Measurements from ENCODE around the gene CNN1.

The CNN1 gene

DNA sequence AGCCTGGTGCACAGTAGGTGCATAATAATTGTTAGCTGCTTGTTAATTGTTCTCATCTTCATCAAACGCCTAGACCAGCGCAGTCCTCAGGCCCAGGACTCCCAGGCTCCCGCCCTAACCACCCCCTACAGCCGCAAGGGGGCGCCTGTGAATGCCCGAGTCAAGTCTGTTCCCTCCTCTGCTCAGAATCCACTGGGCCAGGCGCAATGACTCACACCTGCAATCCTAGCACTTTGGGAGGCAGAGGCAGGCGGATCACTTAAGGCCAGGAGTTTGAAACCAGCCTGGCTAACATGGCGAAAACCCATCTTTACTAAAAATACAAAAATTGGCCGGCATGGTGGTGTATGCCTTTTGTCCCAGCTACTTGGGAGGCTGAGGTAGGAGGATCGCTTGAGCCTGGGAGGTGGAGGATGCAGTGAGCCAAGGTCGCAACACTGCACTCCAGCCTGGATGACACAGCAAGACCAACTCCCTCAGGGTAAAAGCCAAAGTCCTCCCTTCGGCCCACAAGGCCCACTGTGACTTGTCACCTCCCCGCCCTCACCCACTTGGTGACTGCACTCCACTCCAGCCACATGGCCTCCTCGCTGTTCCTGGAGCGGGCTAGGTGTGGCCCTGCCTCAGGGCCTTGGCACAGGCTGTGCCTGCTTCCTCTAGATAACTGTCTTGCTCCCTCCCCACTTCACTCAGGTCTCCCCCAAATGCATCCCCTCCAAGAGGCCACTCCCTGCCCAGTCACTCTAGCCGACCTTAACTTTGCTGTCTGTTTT, 42.1 kb upstream of the CNN1 start:
- no peak overlapping the region for H3K27ac ChIP-seq
- DNase-seq: peak; percentile 58 to 85
- no peaks in the 10 kb centered on the region for H3K27me3 ChIP-seq
- no peaks in the 10 kb centered on the region for H3K9me3 ChIP-seq
- no peaks in the 10 kb centered on the region for H3K4me1 ChIP-seq
- no peak overlapping the region for H3K4me3 ChIP-seq
- TF ChIP-seq, protein P1, sequence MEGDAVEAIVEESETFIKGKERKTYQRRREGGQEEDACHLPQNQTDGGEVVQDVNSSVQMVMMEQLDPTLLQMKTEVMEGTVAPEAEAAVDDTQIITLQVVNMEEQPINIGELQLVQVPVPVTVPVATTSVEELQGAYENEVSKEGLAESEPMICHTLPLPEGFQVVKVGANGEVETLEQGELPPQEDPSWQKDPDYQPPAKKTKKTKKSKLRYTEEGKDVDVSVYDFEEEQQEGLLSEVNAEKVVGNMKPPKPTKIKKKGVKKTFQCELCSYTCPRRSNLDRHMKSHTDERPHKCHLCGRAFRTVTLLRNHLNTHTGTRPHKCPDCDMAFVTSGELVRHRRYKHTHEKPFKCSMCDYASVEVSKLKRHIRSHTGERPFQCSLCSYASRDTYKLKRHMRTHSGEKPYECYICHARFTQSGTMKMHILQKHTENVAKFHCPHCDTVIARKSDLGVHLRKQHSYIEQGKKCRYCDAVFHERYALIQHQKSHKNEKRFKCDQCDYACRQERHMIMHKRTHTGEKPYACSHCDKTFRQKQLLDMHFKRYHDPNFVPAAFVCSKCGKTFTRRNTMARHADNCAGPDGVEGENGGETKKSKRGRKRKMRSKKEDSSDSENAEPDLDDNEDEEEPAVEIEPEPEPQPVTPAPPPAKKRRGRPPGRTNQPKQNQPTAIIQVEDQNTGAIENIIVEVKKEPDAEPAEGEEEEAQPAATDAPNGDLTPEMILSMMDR (IDR thresholded peaks at IDR 0.05): peak; percentile 61 to 67
- H3K36me3 ChIP-seq: peaks cover 23 to 85% (median 51%) of the 10 kb centered on the region in 3 donors
- intact Hi-C loops (cut with DNase I; ENCODE audit: low total_unique reads): loop anchor here (2.0 kb wide), 1 partner anchor 88 kb away; no protein-coding TSS in a partner anchor

DNA sequence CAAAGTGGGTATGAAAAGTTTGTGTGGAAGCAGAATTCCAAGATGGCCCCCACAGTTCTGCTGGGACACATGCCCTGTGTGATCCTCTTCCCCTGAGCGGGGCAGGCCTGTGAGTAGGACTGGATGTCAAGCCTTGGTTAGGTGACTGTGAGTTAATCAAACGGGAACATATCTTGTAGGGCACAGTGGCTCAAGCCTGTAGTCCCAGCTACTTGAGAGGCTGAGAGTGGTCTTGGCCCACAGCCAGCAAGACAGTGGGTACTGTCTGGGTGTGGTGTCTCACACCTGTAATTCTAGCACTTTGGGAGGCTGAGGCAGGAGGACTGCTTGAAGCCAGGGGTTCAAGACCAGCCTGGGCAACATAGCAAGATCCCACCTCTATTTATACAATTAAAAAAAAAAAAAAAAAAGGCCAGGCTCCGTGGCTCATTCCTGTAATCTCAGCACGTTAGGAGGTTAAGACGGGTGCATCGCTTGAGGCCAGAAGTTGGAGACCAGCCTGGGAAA, 39.4 kb upstream of the CNN1 start:
- peaks cover 22 to 76% (median 31%) of the 10 kb centered on the region in 3 donors for H3K36me3 ChIP-seq
- TF ChIP-seq, protein P1 (IDR thresholded peaks at IDR 0.05): no peak
- no peak for DNase-seq
- H3K9me3 ChIP-seq: no peaks in the 10 kb centered on the region
- no peaks in the 10 kb centered on the region for H3K27me3 ChIP-seq
- intact Hi-C loops (cut with DNase I; ENCODE audit: low total_unique reads): no loop called here
- H3K4me1 ChIP-seq: no peaks in the 10 kb centered on the region
- H3K4me3 ChIP-seq: no peak overlapping the region
- no peak overlapping the region for H3K27ac ChIP-seq

DNA sequence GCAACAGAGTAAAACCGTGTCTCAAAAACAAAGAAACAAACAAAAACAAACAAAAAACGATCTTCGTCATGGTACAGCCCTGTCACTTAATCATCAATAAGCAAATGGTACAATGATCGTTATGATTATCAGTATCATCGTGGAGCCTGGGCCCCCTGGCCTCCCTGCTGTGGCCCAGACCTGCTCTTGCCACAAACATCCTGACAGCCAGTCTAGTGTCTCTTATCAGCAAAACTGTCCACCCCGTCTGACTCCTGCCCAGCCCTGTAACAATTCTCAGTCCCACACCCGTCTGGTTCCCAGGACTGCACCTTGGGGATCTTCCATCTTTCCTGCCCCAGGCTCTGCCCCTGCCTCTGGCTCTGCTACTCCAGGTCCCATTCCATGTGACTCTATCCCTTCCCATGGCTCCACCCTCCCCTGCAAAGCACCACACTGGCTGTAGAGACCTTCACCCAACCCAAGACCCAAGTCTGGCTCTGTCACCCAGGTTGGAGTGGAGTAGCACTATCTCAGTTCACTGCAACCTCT, 38.7 kb upstream of the CNN1 start:
- intact Hi-C loops (cut with DNase I; ENCODE audit: low total_unique reads): no loop called here
- Histone ChIP-seq H3K36me3 (peaks cover 16 to 69% (median 24%) of the 10 kb centered on the region in 3 donors), H3K27ac (no peak overlapping the region), H3K27me3 (no peaks in the 10 kb centered on the region), H3K4me1 (peaks cover 0 to 3% (median 1%) of the 10 kb centered on the region in 4 donors), H3K9me3 (no peaks in the 10 kb centered on the region), H3K4me3 (no peak overlapping the region)
- no peak for DNase-seq
- TF ChIP-seq, protein P1 (IDR thresholded peaks at IDR 0.05): no peak

DNA sequence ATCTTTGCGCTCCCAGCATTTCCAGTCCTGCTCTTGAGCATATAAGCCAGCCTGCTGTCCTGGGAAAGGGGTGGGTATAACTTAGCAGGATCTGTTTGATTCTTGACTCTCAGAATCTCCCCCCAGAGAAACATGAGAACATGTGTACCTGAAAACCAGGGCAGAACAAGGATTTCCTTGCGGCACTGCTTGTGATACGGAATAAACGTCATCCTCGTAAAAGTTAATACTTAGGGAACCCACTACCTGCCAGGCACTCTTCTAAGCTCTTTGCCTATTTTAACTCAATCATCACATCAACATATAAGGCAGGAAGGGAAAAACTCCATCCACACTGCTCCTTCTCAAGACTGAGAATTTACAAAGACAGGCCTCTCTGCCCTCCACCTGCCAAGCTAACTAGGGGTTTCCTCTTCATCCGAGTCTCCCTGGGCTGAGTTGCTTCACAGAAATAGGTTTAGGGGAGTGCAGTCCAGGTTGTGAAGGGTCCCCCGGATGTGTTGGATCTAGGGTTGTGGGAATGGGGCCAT, 34.1 kb upstream of the CNN1 start:
- intact Hi-C loops (cut with DNase I; ENCODE audit: low total_unique reads): no loop called here
- H3K4me3 ChIP-seq: peak overlapping the region; percentile 75 to 92
- H3K4me1 ChIP-seq: peaks cover 0 to 10% (median 7%) of the 10 kb centered on the region in 4 donors
- DNase-seq: no peak
- H3K9me3 ChIP-seq: no peaks in the 10 kb centered on the region
- H3K27ac ChIP-seq: peak overlapping the region; percentile 91 to 97
- no peaks in the 10 kb centered on the region for H3K27me3 ChIP-seq
- TF ChIP-seq, protein P1 (IDR thresholded peaks at IDR 0.05): no peak
- H3K36me3 ChIP-seq: peaks cover 0 to 33% (median 0%) of the 10 kb centered on the region in 3 donors

DNA sequence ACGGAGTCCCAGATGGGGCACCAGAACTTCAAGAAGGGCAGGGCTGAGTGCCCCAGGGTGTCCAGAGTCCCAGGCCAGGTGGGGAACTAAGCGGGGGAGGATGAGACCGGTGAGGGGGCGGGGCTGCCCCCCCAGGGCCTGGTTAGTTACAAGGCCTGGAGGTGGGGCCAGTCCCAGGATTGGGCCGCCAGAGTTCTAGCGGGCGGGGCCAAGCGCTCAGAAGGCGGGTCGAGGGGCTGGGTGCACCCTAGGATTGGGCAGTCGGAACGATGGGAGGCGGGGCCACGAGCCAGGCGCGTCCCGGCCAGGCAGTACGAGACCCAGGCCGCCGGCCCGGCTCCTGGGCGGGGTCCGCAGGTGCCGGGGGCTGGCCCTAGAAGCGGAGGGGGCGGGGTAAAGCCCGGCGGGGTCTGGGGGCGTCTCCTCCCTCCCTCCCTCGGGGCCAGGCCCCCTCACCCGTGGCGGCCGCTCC, 33.6 kb upstream of the CNN1 start:
- DNase-seq: peak; percentile 96 to 98
- Histone ChIP-seq H3K4me1 (peaks cover 0 to 10% (median 7%) of the 10 kb centered on the region in 4 donors), H3K36me3 (peaks cover 0 to 32% (median 0%) of the 10 kb centered on the region in 3 donors), H3K9me3 (no peaks in the 10 kb centered on the region), H3K27ac (peak overlapping the region; percentile 91 to 97), H3K27me3 (no peaks in the 10 kb centered on the region), H3K4me3 (peak overlapping the region; percentile 75 to 92)
- TF ChIP-seq, protein P1 (IDR thresholded peaks at IDR 0.05): no peak
- intact Hi-C loops (cut with DNase I; ENCODE audit: low total_unique reads): no loop called here

Measured in tibial artery (tissue), 4 donors.